GM21423 (cell line): ENCODE data around the gene CARS1.

Experiments
- ATAC-seq: cut with Tn5 transposase; IDR thresholded peaks from one replicate; pipeline ENCODE4 v1.9.1; 2021; ENCODE audit warnings: mild to moderate bottlenecking, moderate library complexity; ENCODE audit not compliant: unreplicated experiment

CARS1 gene

DNA sequence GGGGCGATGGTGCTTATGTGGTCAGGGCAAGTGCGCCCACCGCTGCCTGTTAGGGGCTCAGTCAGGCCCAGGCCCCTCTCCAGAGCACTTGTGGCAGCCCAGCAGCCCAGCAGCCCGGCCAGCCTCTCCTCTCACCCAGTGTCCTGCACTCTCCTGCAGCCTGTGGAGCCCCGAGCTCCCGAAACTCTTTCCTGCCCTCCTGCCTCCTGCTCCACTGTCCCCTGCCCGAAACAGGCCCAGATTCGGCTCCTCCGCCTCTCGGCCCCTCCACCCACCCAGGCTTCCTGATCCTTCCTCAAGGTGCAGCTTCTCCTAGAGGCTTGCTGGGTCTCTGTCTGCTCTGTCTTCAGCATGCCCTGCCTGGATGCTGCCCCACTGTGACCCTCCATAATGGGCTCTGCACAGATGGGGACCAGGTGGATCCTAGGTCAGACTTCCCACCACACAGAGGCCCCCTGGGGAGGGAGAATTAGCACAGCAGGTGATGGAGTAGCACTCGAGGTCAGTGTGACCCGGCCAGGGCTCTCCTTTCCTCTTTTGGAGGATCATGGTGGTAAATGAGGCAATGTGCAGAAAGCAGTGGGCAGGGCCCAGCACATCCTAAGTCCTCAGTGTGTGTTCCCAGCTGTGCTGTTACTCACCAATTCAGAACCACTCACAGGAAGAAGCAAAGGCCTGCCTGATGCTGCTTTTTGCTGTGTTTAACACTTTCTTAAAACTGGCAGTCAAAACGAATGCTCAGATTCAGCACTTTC lies 46.5 kb downstream of the CARS1 start:
- ATAC-seq, result no peak

DNA sequence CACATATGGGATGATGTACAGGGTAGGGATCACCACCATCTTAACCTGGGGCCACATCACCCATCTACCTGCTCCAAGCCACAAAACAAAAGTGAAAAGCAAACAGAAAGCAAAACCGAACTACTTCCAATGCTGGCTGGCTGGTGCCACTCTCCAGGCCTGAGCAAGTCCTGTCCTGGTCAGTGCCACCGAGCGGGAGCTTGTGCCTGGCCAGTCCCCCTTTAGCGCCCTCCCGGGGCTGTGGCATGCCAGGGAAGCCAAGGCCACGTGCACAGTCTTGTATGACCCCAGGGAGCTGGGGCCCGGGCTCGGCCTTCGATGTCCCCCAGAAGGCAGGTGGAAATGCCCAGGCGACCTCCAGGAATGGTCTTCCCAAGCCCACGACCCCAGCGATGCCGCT lies 47.2 kb downstream of the CARS1 start:
- no peak for ATAC-seq

DNA sequence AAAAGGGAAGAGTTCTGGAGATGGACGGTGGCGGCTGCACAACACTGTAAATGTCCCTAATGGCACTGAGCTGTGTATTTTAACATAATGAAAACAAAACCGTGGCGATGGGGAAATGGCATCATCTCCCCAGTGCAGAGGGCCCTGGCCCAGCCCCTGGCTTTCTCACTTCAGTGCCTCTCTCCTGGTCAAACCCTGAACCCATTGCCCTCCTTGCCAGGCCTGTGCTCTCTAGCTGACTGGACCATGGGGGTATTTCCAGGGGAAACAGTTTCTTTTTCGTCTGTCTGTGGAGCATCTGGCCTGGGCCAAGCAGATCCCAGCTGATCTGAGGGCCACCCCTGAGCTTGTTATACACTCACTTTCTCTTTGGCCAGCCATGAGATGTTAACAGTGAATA lies 47.7 kb downstream of the CARS1 start:
- no peak for ATAC-seq

DNA sequence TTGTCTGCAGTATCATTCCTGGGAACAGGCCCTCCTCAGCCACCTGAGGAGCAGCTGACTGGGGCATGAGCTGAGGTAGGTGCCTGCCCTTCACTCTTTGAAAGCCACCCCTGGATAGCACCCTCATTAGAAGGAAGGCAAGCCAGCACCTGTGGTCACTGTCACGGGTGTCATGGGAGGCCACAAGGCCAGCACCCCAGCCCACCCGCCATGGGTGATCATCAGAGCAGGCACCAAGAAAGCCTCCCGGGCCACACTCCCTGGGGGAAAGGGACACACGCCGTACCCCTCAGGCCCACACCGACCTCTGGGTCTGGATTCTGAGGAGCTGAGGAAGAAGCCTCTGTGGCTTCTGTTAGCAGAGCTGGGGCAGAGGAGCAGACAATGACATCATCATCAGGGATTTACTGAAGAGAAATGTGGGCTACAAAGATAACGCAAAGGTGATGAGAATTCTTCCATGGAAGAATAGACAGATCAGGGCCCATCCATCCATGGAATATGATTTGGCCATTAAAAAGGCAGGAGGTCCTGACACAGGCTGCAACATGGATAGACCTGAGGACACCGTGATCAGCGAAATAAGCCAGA lies 48.4 kb downstream of the CARS1 start:
- no peak for ATAC-seq

DNA sequence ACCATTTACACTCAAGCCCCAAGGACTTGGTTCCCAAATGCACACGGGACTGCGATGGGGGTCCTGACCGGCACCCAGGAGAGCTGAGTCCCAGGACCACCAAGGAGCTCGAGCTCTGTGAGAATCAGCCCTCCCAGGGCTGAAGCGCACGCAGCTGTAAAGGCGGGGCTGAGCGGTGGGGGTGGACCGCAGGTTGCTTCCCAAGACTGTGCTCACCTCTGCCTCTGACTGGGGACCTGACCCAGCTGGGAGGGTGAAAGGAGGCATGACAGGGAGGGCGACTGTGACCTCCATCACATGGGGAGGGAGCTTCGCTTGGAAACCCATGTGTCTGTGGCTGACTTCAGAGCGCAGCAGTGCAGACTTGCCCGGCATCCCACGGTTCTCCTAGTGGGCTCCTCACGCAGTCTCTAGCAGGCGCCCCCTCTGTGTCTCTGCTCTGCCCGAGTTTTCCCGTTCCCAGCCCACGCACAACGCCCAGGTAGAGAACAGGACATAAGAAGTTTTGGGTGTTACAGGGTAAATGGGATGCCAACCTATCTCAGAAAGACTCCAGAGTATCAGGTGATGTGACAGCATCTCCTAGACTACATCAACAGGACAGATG lies 49.7 kb downstream of the CARS1 start:
- no peak for ATAC-seq

DNA sequence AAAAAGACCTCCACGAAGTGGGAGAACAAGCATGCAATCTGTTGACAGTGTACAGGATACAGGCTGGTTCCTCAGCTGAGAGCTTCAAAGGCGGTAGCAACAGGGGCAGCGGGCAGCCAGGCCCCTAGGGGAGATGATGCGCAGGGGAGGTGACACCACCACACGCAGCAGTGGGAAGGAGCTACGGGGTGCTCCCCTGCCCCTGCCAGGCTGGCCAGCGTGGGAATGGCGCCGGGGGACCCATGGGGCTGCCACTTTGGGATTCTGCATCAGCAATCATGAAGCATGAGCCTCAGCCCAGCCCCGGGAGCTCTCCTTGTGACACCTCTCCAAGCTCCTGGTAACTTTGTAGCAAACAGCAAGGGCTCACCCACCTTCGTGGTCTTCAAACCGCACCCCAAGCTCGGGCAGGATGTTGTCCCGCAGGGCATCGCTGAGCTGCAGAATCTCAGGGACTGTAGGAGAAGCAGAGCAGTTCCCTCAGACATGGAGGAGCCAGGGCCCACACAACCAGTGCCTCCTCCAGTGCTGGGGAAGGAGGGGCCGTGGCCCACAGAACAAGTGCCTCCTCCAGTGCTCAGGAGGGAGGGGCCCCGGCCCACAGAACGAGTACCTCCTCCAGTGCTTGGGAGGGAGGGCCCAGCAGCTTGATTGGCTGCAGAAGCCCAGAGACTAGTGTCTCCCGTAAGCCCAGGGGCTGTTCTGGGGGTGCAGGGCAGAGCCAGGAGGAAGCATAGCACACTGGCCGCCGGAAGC lies 50.5 kb downstream of the CARS1 start:
- no peak for ATAC-seq

DNA sequence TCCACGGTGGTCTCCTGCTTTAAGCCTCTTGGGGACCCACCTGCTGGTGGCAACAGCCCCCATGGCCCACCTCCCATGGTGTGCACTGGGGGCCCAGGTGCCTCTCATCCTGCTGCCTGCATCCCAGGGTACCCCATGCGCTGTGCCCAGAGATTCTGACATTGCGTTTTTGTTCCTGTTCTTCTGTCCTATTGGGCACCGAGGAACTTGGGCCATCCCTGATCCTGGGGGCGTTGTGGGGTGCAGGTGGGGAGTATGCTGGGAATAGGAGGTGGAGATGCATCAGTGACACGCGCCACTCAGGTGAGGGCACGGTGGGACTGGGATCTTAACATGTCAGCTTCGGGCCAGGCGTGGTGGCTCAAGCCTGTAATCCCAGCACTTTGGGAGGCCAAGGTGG lies 52.7 kb downstream of the CARS1 start:
- no peak for ATAC-seq

DNA sequence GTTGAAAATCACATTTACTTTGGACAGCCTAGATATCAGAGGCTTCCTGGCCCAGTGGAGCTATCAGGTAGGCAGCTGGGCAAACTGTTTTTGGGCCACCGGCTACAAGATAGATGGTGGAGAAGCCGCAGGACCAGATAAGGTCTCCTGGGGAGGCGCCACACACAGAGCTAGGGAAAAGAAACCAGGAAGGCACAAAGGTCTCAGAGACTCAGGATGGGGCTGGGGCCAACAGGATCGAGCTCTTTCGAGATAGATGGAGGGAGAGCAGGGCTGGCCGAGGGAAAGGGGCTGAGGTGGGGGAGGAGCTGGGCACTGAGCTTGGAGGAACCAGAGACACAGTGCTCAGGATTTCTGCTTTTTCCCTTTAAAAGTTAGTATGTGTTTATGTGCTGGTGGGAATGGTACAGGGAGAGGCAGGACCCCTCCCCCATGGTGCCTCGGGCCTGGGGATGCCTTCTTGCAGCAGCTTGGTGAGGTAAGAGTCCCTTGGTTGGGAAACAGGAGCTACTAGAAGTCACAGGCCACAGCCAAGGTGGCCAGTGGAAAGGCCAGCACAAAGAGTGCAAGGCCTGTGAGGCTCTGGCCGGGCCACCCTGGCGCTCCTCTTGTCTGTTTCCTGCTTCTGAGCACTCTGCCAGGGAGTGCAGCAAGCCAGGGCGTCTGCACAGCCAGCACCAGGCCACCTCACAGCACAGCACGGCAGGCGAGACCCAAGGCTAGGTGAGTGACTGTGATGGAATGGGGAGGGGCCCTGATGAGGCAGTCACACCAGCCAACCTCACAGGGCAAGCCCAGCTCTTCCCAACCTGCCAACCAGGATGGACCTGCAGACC lies 53.6 kb downstream of the CARS1 start:
- no peak for ATAC-seq

DNA sequence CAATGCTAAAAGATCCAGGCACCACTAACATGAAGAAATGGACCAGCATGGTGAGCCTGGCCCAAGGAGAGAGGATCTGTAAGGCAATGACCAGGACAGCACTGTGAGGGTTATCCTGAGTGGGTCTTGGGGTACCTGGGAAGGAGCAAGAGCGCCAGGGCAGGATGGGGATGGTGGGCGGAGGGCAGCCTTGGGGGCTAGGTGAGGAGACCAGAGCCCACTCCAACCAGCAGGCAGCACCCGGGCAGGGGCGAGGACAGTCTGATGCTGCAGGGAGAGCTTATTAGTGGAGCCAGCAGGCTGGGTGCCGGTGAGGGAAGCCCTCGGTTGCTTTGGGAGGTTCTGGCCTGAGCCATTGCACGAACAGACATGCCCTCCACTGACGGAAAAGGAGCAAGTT lies 54.4 kb downstream of the CARS1 start:
- no peak for ATAC-seq

DNA sequence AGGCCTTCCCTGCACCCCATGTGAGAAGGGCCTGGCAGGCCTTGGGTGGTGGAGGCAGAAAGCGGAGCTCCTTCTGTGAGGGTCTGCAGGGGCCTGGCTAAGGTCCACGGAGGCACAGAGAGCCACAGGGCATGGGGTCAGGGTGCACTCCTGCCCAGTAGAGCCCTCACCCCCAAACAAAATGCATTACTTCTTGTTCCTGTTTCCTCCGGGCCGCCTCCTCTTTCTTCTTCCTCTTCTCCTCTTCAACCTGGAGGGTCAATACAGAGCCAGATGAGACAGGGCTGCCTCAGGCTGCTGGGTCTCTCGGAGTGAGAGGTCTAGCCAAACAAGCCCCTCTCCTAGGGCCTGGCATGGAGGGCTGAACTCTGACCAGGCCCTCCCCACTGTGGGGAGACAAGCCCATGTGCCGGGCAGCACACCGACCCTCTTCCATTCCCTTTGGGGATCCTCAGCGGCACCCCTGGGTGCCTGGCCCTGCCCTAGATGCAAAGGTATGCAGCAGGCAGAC lies 54.8 kb downstream of the CARS1 start:
- ATAC-seq, result no peak

DNA sequence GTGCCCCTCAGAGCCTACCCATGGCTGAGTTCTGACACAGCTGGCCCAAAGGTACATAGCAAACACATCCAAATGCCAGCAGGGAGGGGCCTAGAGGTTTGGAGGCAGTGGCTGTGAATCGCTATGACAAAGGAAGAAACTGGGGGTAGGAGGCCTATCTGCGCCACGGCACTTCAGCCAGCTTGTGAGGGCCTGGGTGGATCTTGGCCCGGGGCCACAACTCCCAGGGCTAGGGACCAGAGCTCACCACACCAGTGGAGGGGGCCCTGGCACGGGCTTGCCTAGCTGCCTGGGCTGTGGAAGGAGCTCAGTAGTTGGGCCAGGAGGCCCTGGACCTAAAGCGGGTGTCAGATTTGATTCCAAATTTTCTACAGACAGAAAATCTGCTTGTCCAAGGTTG lies 55.7 kb downstream of the CARS1 start:
- no peak for ATAC-seq

DNA sequence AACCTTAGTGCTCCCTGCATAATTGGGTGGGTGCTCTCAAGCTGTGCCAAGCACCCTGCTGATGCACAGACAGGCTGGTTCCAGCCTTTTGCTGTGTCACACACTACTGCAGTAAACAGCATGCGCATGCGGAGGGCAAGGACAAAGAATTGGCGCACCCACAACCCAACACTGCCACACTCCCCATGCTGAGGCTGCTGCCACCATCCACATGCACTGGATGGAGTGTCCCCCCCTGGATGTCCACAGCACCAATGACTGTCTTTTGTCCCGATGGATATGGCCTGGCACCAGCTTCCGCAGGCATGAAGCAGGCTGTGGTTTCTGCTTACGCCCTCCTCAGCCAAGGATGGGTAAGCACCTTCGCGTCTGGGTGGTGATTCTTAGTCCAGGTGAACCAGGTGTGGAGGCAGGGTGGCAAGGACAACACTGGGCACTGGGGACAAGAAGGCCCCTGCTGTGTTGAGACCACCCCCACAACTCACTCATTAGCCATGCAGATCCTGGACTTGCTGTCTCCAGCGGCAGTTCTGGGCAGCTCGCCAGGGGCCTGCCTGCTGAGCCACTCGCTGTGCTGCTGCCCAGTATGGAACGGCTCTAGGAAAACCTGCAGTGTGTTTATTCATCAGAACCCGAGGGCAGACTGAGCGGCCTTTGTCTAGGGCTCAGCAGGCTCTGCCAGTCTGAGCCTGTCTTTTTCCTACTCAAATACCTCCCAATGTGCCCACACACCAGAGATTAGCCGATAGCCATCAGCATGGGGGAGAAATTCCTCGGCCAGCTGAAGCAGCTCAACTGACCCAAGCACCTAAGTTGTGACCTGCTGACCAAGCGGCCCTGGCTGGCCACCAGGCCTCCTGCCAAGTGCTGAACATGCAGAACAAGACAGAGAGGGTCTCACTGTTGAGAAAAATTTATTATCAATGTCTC lies 56.9 kb downstream of the CARS1 start:
- ATAC-seq, result no peak

DNA sequence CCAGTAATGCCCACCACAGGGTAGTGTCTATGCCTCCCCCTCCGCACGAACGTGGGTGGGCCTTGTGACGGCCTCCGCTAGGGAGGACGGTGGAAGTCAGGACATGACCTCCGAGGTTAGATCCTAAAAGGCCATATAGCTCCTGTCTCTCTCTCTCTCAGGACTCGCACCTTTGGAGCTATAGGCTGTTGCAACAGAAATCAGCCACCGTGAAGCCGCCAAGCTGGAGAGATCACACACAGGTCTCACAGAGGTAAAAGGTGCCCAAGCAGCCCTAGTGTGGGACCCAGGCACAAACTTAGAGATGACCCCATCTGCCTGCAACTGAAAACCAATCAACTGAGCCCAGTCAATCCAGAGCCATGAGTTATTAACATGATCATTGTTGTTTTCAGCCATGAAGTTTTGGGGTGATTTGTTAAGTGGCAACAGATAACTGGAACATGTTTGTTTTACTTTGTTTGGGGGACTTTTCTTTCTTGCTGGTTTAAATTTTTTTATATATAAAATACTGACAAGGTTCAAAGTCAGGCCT lies 57.7 kb downstream of the CARS1 start:
- no peak for ATAC-seq

DNA sequence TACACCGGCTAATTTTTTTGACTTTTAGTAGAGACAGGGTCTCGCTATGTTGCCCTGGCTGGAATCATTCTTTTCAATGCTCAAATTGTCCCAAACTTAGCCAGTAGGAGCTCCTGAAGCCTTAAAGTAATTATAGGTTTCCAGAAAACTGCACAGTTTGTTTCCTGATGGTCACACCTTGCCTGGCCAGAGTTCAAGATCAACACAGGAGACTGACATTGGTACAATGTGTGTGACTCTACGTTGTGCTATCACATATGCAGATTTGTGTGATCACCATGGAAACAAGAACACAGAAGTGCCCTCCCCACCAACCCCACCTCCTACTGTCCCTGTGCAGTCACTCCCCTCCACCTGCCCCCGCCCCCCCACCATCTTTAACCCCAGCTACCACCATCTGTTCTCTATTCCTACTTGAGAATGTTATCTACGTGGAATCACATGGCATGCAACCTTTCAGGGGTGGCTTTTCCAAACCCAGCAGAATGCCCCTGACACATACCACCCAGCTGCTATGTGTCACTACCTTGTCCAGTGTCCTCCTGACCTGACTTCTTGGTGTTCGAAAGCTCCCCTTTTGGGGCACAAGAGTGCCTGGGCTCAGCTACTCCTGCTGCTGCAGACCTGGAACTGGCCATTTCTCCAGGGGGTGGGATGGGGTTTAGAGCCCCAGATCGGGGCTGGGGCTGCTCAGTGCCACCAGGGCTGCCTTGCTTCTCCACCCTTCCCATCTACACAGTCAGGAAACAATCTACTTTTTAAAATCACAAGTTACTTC lies 59.0 kb downstream of the CARS1 start:
- ATAC-seq, result no peak

DNA sequence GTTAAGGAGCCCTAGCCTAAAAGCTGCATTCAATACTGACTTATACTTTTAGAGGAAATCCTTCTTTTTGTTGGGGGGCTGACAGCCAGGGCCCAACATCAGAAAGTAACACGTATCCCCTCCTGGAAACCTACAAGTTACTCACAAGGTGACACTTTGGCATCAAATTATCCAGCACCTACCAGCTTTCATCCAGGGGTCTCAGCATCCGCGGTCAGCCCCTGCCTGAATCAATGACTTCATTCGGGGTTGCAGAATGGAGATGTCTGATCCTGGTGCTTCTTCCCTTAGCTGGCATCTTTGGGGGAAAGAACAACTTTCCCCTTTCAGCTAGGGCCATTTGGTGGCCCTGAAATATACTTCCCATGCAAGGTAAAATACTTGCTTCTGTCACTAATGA lies 59.8 kb downstream of the CARS1 start:
- ATAC-seq, result no peak

DNA sequence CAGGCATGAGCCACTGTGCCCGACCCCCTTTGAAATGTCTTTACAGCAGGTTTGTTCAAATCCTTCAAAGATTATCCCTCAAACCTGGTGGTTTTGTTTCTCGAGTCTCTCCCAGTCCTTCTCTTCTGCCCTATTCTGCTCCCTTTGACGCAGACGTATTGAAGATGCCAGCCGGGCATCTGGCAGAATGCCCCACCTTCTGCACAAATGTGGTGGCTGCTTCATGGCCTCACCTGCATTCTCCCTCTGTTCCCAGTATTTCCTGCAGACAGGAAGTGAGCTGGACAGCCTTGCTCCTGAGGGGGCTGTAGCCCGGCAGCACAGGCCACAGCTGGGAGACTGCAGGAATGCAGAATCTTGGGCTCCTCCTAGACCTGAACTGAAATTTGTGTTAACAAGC lies 60.2 kb downstream of the CARS1 start:
- no peak for ATAC-seq

DNA sequence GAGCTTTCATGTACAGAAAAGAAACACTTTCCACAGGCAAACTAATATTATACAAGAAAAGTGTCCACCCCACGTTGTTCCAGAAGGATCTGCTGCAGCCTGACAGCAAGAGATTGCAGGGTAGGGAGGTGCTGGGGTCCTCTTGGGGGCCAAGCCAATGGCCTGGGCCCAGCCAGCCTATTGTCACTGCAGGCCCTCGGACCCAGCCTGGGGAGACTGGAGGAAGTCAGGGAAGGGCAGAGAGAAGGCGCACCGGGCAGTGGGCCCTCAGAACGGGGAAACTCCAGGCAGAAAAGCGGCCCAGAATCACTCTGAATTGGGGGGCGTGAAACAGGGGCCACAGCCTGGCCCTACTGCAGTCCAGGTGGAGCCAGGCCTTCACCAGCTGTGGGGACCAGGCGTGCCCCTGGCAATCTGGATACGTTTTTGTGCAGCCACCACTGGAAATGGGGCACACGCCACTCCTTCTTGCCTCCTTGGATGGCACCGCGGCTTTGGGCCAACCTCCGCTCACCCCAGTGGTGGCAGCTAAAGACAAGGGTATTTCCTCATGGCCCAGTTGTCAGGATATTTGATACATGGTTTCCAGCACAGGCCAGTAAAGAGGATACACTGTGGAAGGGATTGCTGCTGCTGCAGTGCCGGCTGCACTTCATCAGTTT lies 61.2 kb downstream of the CARS1 start:
- ATAC-seq, result no peak

DNA sequence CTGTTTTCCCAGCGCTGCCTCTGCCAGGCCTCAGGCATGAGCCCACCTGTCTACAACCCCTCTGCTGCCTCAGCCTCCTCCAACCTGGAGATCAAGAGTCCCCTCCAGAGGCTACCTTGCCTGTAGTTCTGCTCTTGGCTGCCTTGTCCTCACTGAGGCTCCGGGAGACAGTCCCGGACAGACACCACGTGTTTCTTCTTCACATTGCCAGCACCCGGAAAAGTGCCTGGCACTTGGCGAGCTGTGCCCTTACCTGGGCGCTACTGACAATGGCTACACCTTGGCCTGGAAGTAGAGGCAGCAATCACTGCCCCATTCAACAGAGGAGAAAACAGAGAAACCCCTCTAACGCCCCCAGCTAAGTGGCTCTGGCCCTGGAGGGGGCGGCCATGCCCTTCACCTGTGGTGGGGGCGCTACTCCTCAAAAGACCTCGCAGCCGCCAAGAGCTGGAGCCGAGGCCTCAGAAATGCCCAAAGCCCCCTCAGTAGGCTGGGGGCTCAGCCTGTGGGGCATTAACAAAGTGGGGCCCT lies 62.1 kb downstream of the CARS1 start:
- ATAC-seq, result no peak
